ENCODE results near the gene TNFRSF6B.

Gene TNFRSF6B

DNA sequence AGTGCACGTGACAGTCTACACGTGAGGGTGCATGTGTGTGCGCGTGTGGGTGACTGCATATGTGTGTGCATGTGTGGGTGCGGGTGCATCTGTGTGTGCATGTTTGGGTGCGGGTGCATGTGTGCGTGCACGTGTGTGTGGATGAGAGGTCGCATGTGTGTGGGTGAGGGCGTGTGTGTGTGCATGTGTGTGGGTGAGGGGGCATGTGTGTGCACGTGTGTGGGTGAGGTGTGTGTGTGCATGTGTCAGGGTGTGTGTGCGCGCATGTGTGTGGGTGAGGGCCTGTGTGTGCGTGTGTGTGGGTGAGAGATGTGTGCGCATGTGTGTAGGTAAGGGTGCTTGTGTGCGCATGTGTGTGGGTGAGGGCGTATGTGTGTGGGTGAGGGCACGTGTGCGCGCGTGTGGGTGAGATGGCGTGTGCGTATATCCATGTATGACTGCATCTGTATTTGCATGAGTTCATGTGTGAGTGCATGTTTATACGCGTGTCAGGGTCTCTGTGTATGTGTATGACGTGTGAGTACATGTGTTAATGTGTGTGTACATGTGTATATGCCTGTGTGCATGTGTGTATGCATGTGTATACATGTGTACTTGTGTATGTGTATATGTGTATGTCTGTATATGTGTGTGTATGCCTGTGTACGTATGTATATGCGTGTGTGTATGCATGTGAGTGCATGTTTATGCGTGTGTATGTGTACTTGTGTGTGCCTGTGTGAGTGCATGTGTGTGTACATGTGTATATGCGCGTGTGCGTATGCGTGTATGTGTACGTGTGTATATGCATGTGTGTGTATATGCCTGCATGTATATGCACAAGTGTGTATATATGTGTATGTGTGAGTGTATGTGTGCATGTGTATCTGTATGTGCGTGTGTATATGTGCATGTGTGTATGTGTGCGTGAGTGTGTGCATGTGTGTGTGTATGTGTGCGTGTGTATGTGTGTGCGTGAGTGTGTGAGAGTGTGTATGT is 36.0 kb downstream of the TNFRSF6B start:
- DNase-seq (ENCODE audit: extremely low read depth, low read depth), result no peak
- TF ChIP-seq, protein P1, sequence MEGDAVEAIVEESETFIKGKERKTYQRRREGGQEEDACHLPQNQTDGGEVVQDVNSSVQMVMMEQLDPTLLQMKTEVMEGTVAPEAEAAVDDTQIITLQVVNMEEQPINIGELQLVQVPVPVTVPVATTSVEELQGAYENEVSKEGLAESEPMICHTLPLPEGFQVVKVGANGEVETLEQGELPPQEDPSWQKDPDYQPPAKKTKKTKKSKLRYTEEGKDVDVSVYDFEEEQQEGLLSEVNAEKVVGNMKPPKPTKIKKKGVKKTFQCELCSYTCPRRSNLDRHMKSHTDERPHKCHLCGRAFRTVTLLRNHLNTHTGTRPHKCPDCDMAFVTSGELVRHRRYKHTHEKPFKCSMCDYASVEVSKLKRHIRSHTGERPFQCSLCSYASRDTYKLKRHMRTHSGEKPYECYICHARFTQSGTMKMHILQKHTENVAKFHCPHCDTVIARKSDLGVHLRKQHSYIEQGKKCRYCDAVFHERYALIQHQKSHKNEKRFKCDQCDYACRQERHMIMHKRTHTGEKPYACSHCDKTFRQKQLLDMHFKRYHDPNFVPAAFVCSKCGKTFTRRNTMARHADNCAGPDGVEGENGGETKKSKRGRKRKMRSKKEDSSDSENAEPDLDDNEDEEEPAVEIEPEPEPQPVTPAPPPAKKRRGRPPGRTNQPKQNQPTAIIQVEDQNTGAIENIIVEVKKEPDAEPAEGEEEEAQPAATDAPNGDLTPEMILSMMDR (IDR thresholded peaks at IDR 0.05; ENCODE audit: low read depth, low read length), result no peak

DNA sequence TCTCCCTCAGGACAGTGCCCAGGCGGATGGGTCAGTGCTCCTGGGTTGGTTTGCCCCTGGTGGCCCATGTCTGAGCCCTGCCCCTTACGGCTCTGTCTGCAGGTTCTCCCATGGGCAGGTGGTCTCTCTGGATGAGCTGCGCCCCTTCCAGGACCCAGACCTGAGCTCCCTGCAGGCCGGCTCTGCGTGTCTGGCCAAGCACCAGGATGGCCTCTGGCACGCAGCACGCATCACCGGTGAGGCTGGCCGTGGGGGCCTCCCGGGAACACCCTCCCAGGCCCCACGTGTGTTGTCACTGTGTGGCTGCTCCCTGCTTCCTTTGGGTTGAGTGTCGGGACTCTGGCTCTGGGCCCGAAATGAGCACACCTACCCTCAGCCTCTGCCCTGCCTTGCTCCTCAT is 36.7 kb downstream of the TNFRSF6B start:
- TF ChIP-seq, protein P1 (IDR thresholded peaks at IDR 0.05; ENCODE audit: low read depth, low read length), result no peak
- DNase-seq (ENCODE audit: extremely low read depth, low read depth), result no peak

DNA sequence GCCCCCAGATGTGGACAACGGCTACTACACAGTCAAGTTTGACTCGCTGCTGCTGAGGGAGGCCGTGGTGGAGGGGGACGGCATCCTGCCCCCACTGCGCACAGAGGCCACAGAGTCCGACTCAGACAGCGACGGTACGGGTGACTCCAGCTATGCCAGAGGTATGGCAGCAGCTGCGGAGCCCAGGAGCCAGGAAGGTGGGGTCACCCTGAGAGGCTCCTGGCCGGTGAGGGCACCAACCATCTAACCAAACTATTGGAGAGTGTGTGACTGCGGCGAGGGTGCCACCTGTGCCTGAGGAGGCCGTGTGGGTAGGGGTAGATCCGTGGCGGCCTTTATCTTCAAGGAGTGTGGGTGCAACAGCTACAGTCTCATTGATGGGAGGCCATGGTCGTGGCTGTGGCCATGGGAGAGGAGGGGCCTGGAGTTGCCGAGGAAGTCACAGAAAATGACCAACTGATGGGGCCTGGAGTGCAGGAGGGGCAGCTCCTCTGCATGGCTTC is 37.2 kb downstream of the TNFRSF6B start:
- TF ChIP-seq, protein P1 (IDR thresholded peaks at IDR 0.05; ENCODE audit: low read depth, low read length), result no peak

DNA sequence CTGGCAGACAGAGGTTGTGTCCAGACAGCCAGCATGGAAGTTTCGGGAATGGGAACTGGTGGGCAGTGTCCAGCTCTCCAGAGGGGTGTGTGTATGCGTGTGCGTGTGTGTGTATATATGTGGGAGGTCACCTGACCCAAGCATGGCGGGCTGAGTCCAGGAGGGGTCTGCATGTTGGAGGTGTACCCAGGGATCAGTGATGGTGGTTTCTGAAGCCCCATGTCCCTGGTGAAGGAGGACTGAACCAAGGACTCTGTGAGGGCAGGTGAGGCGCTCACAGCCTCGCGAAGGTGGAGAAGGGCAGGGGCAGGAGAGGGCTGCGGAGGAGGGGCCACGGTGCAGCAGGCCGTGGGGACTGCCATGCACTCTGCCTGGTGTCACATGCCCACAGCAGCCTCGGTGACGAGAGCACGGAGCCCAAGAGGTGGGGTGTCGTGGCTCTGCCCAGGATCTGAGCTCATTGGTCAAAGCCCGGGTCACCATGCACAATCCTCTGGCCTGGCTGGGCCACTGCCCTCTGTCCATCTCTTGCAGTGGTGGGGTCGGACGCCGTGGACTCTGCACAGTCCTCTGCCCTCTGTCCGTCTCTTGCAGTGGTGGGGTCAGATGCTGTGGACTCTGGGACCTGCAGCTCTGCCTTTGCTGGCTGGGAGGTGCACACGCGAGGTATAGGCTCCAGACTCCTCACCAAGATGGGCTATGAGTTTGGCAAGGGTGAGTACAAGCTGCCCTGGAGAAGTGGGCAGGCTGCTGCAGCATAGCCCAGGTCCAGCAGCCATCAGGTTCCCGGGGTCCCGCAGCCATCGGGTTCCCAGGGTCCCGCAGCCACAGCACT is 37.9 kb downstream of the TNFRSF6B start:
- TF ChIP-seq, protein P1 (IDR thresholded peaks at IDR 0.05; ENCODE audit: low read depth, low read length), result no peak
- DNase-seq (ENCODE audit: extremely low read depth, low read depth), result no peak

More for the DNA sequence above, 37.2 kb downstream of the TNFRSF6B start:
- DNase-seq (ENCODE audit: extremely low read depth, low read depth), result no peak

DNA sequence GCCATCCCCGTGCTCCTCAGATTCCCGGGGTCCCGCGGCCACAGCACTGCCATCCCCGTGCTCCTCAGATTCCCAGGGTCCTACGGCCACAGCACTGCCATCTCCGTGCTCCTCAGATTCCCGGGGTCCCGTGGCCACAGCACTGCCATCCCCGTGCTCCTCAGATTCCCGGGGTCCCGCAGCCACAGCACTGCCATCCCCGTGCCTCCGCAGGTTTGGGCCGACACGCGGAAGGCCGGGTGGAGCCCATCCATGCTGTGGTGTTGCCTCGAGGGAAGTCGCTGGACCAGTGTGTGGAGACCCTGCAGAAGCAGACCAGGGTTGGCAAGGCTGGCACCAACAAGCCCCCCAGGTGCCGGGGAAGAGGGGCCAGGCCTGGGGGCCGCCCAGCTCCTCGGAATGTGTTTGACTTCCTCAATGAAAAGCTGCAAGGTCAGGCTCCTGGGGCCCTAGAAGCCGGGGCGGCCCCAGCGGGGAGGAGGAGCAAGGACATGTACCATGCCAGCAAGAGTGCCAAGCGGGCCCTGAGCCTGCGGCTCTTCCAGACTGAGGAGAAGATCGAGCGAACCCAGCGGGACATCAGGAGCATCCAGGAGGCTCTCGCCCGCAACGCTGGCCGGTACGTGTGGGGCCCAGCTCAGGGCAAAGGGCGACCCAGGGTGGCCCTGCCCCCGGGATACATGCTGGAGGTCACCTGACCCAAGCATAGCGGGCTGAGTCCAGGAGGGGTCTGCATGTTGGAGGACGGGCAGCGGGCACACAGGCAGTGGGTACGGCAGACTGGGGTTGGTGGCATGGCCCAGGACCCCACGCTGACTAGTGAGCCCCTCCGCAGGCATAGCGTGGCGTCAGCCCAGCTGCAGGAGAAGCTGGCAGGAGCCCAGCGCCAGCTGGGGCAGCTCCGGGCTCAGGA is 38.8 kb downstream of the TNFRSF6B start:
- TF ChIP-seq, protein P1 (IDR thresholded peaks at IDR 0.05; ENCODE audit: low read depth, low read length), result no peak
- no peak for DNase-seq (ENCODE audit: extremely low read depth, low read depth)

DNA sequence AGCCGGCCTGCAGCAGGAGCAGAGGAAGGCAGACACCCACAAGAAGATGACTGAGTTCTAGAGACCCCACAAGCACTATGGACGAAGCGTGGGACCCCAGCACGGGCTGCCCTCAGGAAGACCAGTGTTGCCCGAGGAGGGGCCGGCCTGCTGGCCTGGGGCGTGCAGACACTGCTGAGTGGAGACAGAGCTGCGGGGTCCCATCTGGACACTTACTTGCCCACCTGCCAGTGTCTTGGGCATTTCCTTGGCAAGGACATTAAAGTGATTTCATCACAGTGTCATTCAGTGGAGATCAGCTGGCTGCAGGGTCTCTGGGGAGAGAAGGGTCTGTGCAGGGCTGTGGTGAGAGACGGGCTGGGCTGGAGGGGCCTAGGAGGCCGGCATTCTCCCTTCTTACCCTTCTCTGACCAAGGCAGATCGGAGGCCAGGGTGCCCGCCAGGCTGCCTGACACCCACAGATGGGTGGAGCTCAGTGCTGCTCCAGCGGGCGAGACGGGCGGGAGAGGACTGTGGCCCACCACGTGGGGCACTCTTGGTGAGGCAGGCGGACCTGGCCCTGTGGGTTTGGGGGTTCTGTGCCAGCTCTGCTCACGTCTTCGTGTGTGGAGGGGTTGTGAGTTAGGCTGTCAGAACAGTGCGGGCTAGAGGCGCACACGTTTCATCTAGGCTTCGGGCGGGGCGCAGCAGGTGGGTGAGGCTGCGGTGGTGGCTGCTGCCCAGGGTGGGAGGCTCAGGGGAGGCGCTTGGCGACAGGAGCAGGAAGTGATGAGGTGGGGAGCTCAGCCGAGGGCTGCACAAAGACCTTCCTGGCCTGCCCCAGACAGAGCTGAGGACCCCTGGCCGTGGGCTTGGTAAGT is 39.6 kb downstream of the TNFRSF6B start, which contains the start of gene LIME1:
LIME1 (plus strand) TSS at position 806 of the 860 bp plus-strand sequence. CDS start 886 bp downstream, outside the sequence.
- TF ChIP-seq, protein P1 (IDR thresholded peaks at IDR 0.05; ENCODE audit: low read depth, low read length), result no peak
- DNase-seq (ENCODE audit: extremely low read depth, low read depth), result no peak
